Uterus (tissue), 4 donors: ENCODE measurements around the gene MTO1. TPM values are rescaled to one million over a fixed set of nuclear protein-coding genes. Genes with fewer than 3 reads are reported as not detected.
A peak's percentile ranks its signal among the peaks of the same experiment; 100 is the strongest.

ENCODE experiments used
- DNase-seq, 2 donors: peaks; one replicate each; pipeline ENCODE4 v3.0.0-alpha.2; 2019 to 2020
- H3K27ac ChIP-seq, 2 donors: fragments of 200-600 bp; sonication (generic); 1 replicate in 1 of 2; 2 replicates in 1 of 2; pipeline ENCODE4 v1.5.1; 2016 to 2018
- H3K27me3 ChIP-seq, 2 donors: fragments of 200-600 bp; sonication (generic); one replicate each; pipeline ENCODE4 v1.5.1; 2018 to 2019; ENCODE audit warnings: control low read depth in 1 of 2
- H3K36me3 ChIP-seq, 2 donors: fragments of 200-600 bp; sonication (generic); one replicate each; pipeline ENCODE4 v1.5.1; 2019; ENCODE audit warnings: control low read depth in 1 of 2
- H3K4me1 ChIP-seq, 2 donors: fragments of 200-600 bp; sonication (generic); one replicate each; pipeline ENCODE4 v1.5.1; 2018 to 2019; ENCODE audit warnings: control low read depth in 1 of 2
- H3K4me3 ChIP-seq, 2 donors: fragments of 200-600 bp; sonication (generic); 1 replicate in 1 of 2; 2 replicates in 1 of 2; pipeline ENCODE4 v1.5.1; 2018 to 2019; ENCODE audit warnings: mild to moderate bottlenecking in 1 of 2
- H3K9me3 ChIP-seq, 2 donors: fragments of 200-600 bp; sonication (generic); one replicate each; pipeline ENCODE4 v1.5.1; 2019; ENCODE audit warnings: control low read depth in 1 of 2
- CTCF ChIP-seq, 4 experiments: fragments of 200-600 bp in 2 of 4; fragments of 450-650 bp in 2 of 4; sonication (generic) in 2 of 4; IDR thresholded peaks; one replicate each; pipeline ENCODE4 v1.5.1; 2016 to 2019; ENCODE audit warnings: antibody characterized with exemption in 4 of 4, mild to moderate bottlenecking in 2 of 4, moderate library complexity in 1 of 4
- POLR2A ChIP-seq, 2 donors: fragments of 450-650 bp; IDR thresholded peaks; one replicate each; pipeline ENCODE4 v1.6.1; 2016; ENCODE audit warnings: antibody characterized with exemption in 2 of 2, mild to moderate bottlenecking in 1 of 2, moderate library complexity in 1 of 2
- intact Hi-C: fragments of 100-400 bp; cut with DNase I; formaldehyde crosslinking; loops from one replicate; pipeline ENCODE4 v1.15.1; 2023; ENCODE audit warnings: low total_unique reads
- total RNA-seq, 4 donors: library from RNA; depleted of rRNA in 3 of 4; stranded (reverse); fragments of >200 nt in 3 of 4; gene quantifications; one replicate each; pipeline versions ENCODE4 v1.1.0 to v1.2.4, GENCODE V29; 2014 to 2023
- donor health status: DM: yes; HTN: yes; CAD: no.

Gene MTO1
- total RNA-seq: 10 to 100 TPM; 13.3 to 38.3 (median 26.8) TPM

GRCh38 chr6:73461537-73462350 lies at the start of gene MTO1:
TSS of gene MTO1 (plus strand) at chr6:73461737. CDS start at chr6:73461855, 118 bp downstream.
- no peaks in the 10 kb centered on the region for H3K27me3 ChIP-seq
- H3K4me3 ChIP-seq: peak within 1 kb of the TSS; percentile 88 to 99
- peaks cover 7 to 8% of the 10 kb centered on the region in 2 donors for H3K4me1 ChIP-seq
- DNase-seq: peak; percentile 82 to 86
- intact Hi-C loops: loop anchor here (10.0 kb wide), 1 partner anchor 63 kb away; the partner anchor contains the start of gene EEF1A1
- H3K9me3 ChIP-seq: no peaks in the 10 kb centered on the region
- TF ChIP-seq CTCF (IDR thresholded peaks at IDR 0.05) (no peak), POLR2A (IDR thresholded peaks at IDR 0.05) (peak; percentile 38 to 64)
- H3K27ac ChIP-seq: peak within 1 kb of the TSS; percentile 90 to 96
- H3K36me3 ChIP-seq: no peaks in the 10 kb centered on the region

- Histone ChIP-seq H3K4me1 (no peaks in the 10 kb centered on the region), H3K36me3 (no peaks in the 10 kb centered on the region), H3K9me3 (no peaks in the 10 kb centered on the region), H3K4me3 (no peak overlapping the region), H3K27ac (no peak overlapping the region), H3K27me3 (no peaks in the 10 kb centered on the region)
- intact Hi-C loops: no loop called here
- TF ChIP-seq POLR2A (IDR thresholded peaks at IDR 0.05): no peak
- no peak for TF ChIP-seq CTCF (IDR thresholded peaks at IDR 0.05)
- no peak for DNase-seq
Observed at GRCh38 chr6:73413102-73413501, 48.4 kb upstream of the MTO1 start.

- Histone ChIP-seq H3K4me3 (no peak overlapping the region), H3K4me1 (no peaks in the 10 kb centered on the region), H3K9me3 (no peaks in the 10 kb centered on the region), H3K27me3 (no peaks in the 10 kb centered on the region), H3K27ac (no peak overlapping the region), H3K36me3 (no peaks in the 10 kb centered on the region)
- TF ChIP-seq CTCF (IDR thresholded peaks at IDR 0.05) (no peak), POLR2A (IDR thresholded peaks at IDR 0.05) (no peak)
- DNase-seq: no peak
- intact Hi-C loops: no loop called here
Observed at GRCh38 chr6:73418081-73418741, 43.3 kb upstream of the MTO1 start.

GRCh38 chr6:73421534-73421933 lies 40.0 kb upstream of the MTO1 start:
- TF ChIP-seq CTCF (IDR thresholded peaks at IDR 0.05): no peak
- no peak for TF ChIP-seq POLR2A (IDR thresholded peaks at IDR 0.05)
- H3K4me1 ChIP-seq: no peaks in the 10 kb centered on the region
- no peak for DNase-seq
- H3K9me3 ChIP-seq: no peaks in the 10 kb centered on the region
- H3K36me3 ChIP-seq: no peaks in the 10 kb centered on the region
- intact Hi-C loops: no loop called here
- no peaks in the 10 kb centered on the region for H3K27me3 ChIP-seq
- H3K4me3 ChIP-seq: no peak overlapping the region
- H3K27ac ChIP-seq: no peak overlapping the region

GRCh38 chr6:73435236-73435635 lies 26.3 kb upstream of the MTO1 start:
- no peaks in the 10 kb centered on the region for H3K36me3 ChIP-seq

More at GRCh38 chr6:73435236-73435635, 26.3 kb upstream of the MTO1 start:
- H3K27ac ChIP-seq: no peak overlapping the region
- H3K27me3 ChIP-seq: no peaks in the 10 kb centered on the region
- H3K9me3 ChIP-seq: no peaks in the 10 kb centered on the region
- H3K4me3 ChIP-seq: no peak overlapping the region
- H3K4me1 ChIP-seq: no peaks in the 10 kb centered on the region
- no peak for DNase-seq
- intact Hi-C loops: no loop called here
- TF ChIP-seq CTCF (IDR thresholded peaks at IDR 0.05): no peak
- no peak for TF ChIP-seq POLR2A (IDR thresholded peaks at IDR 0.05)
